ENCODE results near the gene SDK2.

Gene SDK2

DNA sequence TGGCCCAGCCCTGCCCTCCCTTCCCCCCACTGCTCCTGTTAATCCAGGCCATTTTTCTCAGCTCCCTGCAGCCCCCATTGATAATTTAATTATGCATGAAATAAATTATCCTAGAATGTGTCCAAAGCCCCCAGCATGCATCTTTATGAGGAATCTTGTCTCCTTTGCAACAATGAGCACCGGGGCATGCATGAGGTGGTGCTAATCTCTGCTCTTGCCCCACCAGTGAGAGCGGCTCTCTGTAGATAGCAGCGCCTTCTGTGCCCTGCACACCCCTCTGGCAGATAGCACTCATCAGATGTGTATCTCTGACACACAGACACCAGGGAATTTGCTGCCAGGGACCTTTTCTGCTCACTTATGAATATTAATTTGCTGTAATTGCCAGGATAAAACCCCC lies 192.2 kb downstream of the SDK2 start:
- POLR2A ChIA-PET = no interaction called here
- CTCF ChIA-PET = no interaction called here
- DNase-seq (ENCODE audit: extremely low spot score) = no peak
- TF ChIP-seq ELF4 (IDR thresholded peaks at IDR 0.05) (no peak), NFRKB (IDR thresholded peaks at IDR 0.05) (no peak), FOXA1 (IDR thresholded peaks at IDR 0.05) (no peak), TARDBP (IDR thresholded peaks at IDR 0.05) (no peak), BHLHE40 (IDR thresholded peaks at IDR 0.05; ENCODE audit: borderline replicate concordance) (no peak)

GRCh38 chr17:73447319-73447718 lies 196.9 kb downstream of the SDK2 start:
- CTCF ChIA-PET = no interaction called here
- TF ChIP-seq ARNT (IDR thresholded peaks at IDR 0.05) (no peak), LEF1 (IDR thresholded peaks at IDR 0.05; ENCODE audit: borderline replicate concordance) (no peak), FOXM1 (IDR thresholded peaks at IDR 0.05; ENCODE audit: borderline replicate concordance) (no peak), BHLHE40 (IDR thresholded peaks at IDR 0.05; ENCODE audit: borderline replicate concordance) (no peak), L3MBTL2 (conservative IDR thresholded peaks at IDR 0.05) (no peak), NFRKB (IDR thresholded peaks at IDR 0.05) (no peak), CTBP1 (IDR thresholded peaks at IDR 0.05; ENCODE audit: borderline replicate concordance) (no peak), HDGF (IDR thresholded peaks at IDR 0.05; ENCODE audit: borderline replicate concordance) (no peak)
- TF ChIP-seq, protein P1, sequence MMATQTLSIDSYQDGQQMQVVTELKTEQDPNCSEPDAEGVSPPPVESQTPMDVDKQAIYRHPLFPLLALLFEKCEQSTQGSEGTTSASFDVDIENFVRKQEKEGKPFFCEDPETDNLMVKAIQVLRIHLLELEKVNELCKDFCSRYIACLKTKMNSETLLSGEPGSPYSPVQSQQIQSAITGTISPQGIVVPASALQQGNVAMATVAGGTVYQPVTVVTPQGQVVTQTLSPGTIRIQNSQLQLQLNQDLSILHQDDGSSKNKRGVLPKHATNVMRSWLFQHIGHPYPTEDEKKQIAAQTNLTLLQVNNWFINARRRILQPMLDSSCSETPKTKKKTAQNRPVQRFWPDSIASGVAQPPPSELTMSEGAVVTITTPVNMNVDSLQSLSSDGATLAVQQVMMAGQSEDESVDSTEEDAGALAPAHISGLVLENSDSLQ (IDR thresholded peaks at IDR 0.05) = no peak
- POLR2A ChIA-PET = no interaction called here
- no peak for DNase-seq (ENCODE audit: extremely low spot score)

DNA sequence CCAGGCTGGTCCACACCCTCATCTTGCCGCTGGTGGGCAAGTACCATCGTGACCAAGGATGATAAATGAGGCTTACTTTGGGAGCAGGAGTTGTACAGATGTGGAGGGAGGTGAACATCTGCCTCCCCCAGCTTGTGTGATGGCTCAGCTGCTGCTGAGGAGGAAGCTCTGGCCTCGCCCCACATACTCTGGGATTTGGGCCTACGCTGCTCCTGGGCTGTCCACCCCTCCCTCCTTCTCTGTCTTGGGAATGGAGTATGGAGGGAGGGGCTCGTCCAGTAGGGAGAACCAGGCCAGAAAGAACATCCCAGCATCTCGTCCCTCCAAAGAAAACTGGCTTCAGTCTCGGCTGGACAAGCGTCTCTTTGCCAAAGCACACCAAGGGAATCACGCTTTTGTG lies 197.6 kb downstream of the SDK2 start:
- CTCF ChIA-PET = no interaction called here
- DNase-seq (ENCODE audit: extremely low spot score) = no peak

GRCh38 chr17:73445466-73445865 lies 198.8 kb downstream of the SDK2 start:
- CTCF ChIA-PET = no interaction called here
- POLR2A ChIA-PET = no interaction called here
- DNase-seq (ENCODE audit: extremely low spot score) = no peak
- TF ChIP-seq FOXM1 (IDR thresholded peaks at IDR 0.05; ENCODE audit: borderline replicate concordance) = no peak
- no peak for TF ChIP-seq BHLHE40 (IDR thresholded peaks at IDR 0.05; ENCODE audit: borderline replicate concordance)
- no peak for TF ChIP-seq HDGF (IDR thresholded peaks at IDR 0.05; ENCODE audit: borderline replicate concordance)
- TF ChIP-seq TARDBP (IDR thresholded peaks at IDR 0.05) = no peak
- no peak for TF ChIP-seq NFRKB (IDR thresholded peaks at IDR 0.05)
- no peak for TF ChIP-seq SUZ12 (IDR thresholded peaks at IDR 0.05)
- no peak for TF ChIP-seq LEF1 (IDR thresholded peaks at IDR 0.05; ENCODE audit: borderline replicate concordance)
- no peak for TF ChIP-seq SP1 (IDR thresholded peaks at IDR 0.05)
- no peak for TF ChIP-seq ELF4 (IDR thresholded peaks at IDR 0.05)
- TF ChIP-seq FOXK2 (IDR thresholded peaks at IDR 0.05) = no peak
- no peak for TF ChIP-seq ZNF384 (IDR thresholded peaks at IDR 0.05)
- TF ChIP-seq ARNT (IDR thresholded peaks at IDR 0.05) = no peak
- no peak for TF ChIP-seq L3MBTL2 (conservative IDR thresholded peaks at IDR 0.05)
- TF ChIP-seq CTBP1 (IDR thresholded peaks at IDR 0.05; ENCODE audit: borderline replicate concordance) = no peak
- TF ChIP-seq, protein P1 (IDR thresholded peaks at IDR 0.05) = no peak
- TF ChIP-seq FOXA1 (IDR thresholded peaks at IDR 0.05) = no peak

More for the DNA sequence above, 197.6 kb downstream of the SDK2 start:
- TF ChIP-seq NFRKB (IDR thresholded peaks at IDR 0.05) = no peak
- TF ChIP-seq LEF1 (IDR thresholded peaks at IDR 0.05; ENCODE audit: borderline replicate concordance) = no peak
- TF ChIP-seq ARNT (IDR thresholded peaks at IDR 0.05) = no peak
- TF ChIP-seq SUZ12 (IDR thresholded peaks at IDR 0.05) = no peak
- TF ChIP-seq L3MBTL2 (conservative IDR thresholded peaks at IDR 0.05) = no peak
- POLR2A ChIA-PET = no interaction called here

DNA sequence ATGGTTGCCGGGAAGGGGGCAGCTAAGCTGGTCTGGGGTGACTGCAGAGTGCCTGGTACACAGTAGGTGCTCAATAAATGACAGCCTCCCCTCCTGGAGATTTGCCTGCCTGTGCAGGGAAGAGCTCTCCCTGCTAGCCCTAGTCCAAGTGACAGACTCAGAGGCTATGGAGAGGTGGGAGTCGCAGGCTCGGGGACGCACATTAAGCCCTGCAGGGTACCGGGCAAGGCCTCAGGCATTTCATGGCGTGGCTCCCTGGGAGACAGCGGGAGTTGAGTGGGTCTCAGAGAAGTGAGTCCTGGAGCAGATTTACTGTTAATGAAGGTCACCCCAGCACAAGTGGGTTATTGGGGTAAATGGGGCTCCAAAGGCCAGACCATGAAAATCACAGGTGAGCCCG lies 200.2 kb downstream of the SDK2 start:
- no peak for TF ChIP-seq CTBP1 (IDR thresholded peaks at IDR 0.05; ENCODE audit: borderline replicate concordance)
- ChIA-PET CTCF (no interaction called here), POLR2A (no interaction called here)
- DNase-seq (ENCODE audit: extremely low spot score) = no peak

DNA sequence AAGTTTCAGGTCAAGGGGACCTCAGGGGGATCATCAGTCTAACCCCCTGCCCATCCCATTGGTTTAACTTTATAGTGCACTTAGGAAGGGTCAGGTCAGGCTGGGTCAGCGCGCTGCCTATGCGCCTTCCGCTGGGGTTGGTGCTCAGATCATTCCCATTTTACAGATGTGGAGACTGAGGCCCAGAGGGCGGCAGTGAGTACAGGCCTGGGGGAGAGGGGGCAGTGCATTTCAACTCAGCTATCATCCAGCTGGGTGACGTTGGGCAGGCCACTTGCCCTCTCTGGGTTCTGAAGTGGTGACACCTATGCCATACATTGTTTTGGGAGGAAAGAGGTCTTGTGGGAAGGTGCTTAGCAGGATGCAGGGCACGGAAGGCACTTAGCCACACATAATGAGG lies 204.6 kb downstream of the SDK2 start:
- ChIA-PET CTCF (no interaction called here), POLR2A (no interaction called here)
- TF ChIP-seq, protein P1 (IDR thresholded peaks at IDR 0.05) = no peak
- no peak for TF ChIP-seq ELF4 (IDR thresholded peaks at IDR 0.05)
- no peak for TF ChIP-seq SUZ12 (IDR thresholded peaks at IDR 0.05)
- no peak for TF ChIP-seq FOXM1 (IDR thresholded peaks at IDR 0.05; ENCODE audit: borderline replicate concordance)
- TF ChIP-seq FOXA1 (IDR thresholded peaks at IDR 0.05) = no peak
- TF ChIP-seq BHLHE40 (IDR thresholded peaks at IDR 0.05; ENCODE audit: borderline replicate concordance) = no peak
- no peak for TF ChIP-seq FOXK2 (IDR thresholded peaks at IDR 0.05)
- TF ChIP-seq SP1 (IDR thresholded peaks at IDR 0.05) = no peak
- TF ChIP-seq L3MBTL2 (conservative IDR thresholded peaks at IDR 0.05) = no peak
- TF ChIP-seq NFRKB (IDR thresholded peaks at IDR 0.05) = no peak
- no peak for TF ChIP-seq CTBP1 (IDR thresholded peaks at IDR 0.05; ENCODE audit: borderline replicate concordance)
- TF ChIP-seq HDGF (IDR thresholded peaks at IDR 0.05; ENCODE audit: borderline replicate concordance) = no peak
- TF ChIP-seq LEF1 (IDR thresholded peaks at IDR 0.05; ENCODE audit: borderline replicate concordance) = no peak
- no peak for TF ChIP-seq ARNT (IDR thresholded peaks at IDR 0.05)
- no peak for TF ChIP-seq TARDBP (IDR thresholded peaks at IDR 0.05)
- no peak for TF ChIP-seq ZNF384 (IDR thresholded peaks at IDR 0.05)
- DNase-seq (ENCODE audit: extremely low spot score) = no peak

- no peak for DNase-seq (ENCODE audit: extremely low spot score)
- TF ChIP-seq SUZ12 (IDR thresholded peaks at IDR 0.05) (no peak), L3MBTL2 (conservative IDR thresholded peaks at IDR 0.05) (no peak), SP1 (IDR thresholded peaks at IDR 0.05) (no peak), FOXM1 (IDR thresholded peaks at IDR 0.05; ENCODE audit: borderline replicate concordance) (no peak), ARNT (IDR thresholded peaks at IDR 0.05) (no peak), BHLHE40 (IDR thresholded peaks at IDR 0.05; ENCODE audit: borderline replicate concordance) (no peak), FOXA1 (IDR thresholded peaks at IDR 0.05) (no peak), FOXK2 (IDR thresholded peaks at IDR 0.05) (no peak), ELF4 (IDR thresholded peaks at IDR 0.05) (no peak), ZNF384 (IDR thresholded peaks at IDR 0.05) (no peak), CTBP1 (IDR thresholded peaks at IDR 0.05; ENCODE audit: borderline replicate concordance) (no peak), HDGF (IDR thresholded peaks at IDR 0.05; ENCODE audit: borderline replicate concordance) (no peak), LEF1 (IDR thresholded peaks at IDR 0.05; ENCODE audit: borderline replicate concordance) (no peak)
- TF ChIP-seq, protein P1 (IDR thresholded peaks at IDR 0.05) = no peak
- ChIA-PET CTCF (no interaction called here), POLR2A (no interaction called here)
Measured at GRCh38 chr17:73437826-73438225, 206.4 kb downstream of the SDK2 start.
